Measurements from ENCODE around the gene WDR62. TPM values are rescaled to one million over a fixed set of nuclear protein-coding genes. Genes with fewer than 3 reads are reported as not detected.
"Not testable (repeated sequence)": the region's sequence is repeated elsewhere in the genome, so short reads cannot be mapped to it uniquely, and the experiment has no call there.

Gene WDR62
- total RNA-seq, 2 donors from 2014 or later, result 23.5 to 34.4 TPM

GRCh38 chr19:36064826-36065225 is 10.1 kb downstream of the WDR62 start:
- no peak overlapping the region for H3K9ac ChIP-seq (ENCODE audit: extremely low read depth, low read length, poor library complexity, severe bottlenecking)
- H3K4me3 ChIP-seq (ENCODE audit: low read length), result no peak overlapping the region
- no peak for DNase-seq
- Mint-ChIP-seq H3K36me3 (ENCODE audit: low read depth) (peaks cover 63% of the 10 kb centered on the region), H3K4me3 (no peak overlapping the region), H3K4me1 (no peaks in the 10 kb centered on the region), H3K27ac (peak overlapping the region; percentile 6), H3K9me3 (peaks cover 7% of the 10 kb centered on the region), H3K27me3 (ENCODE audit: insufficient read depth) (no peaks in the 10 kb centered on the region)
- H3K27ac ChIP-seq (ENCODE audit: low read depth, low read length), result no peak overlapping the region
- TF ChIP-seq CTCF (conservative IDR thresholded peaks at IDR 0.05), result no peak
- peaks cover 56% of the 10 kb centered on the region for H3K36me3 ChIP-seq (ENCODE audit: control insufficient read depth, insufficient read depth, low read length)
- no peaks in the 10 kb centered on the region for H3K9me3 ChIP-seq (ENCODE audit: control insufficient read depth, low read length)
- H3K27me3 ChIP-seq (ENCODE audit: control insufficient read depth, insufficient read depth, low read length, poor library complexity, severe bottlenecking), result no peaks in the 10 kb centered on the region
- WGBS, 2 experiments (ENCODE audit: insufficient coverage in 1 of 2, insufficient read length in 1 of 2), result 93 to 94% methylated on average over 4 to 8 of the region's 8 CpGs
- H3K4me1 ChIP-seq (ENCODE audit: control insufficient read depth, insufficient read depth, low read length), result no peaks in the 10 kb centered on the region

DNA sequence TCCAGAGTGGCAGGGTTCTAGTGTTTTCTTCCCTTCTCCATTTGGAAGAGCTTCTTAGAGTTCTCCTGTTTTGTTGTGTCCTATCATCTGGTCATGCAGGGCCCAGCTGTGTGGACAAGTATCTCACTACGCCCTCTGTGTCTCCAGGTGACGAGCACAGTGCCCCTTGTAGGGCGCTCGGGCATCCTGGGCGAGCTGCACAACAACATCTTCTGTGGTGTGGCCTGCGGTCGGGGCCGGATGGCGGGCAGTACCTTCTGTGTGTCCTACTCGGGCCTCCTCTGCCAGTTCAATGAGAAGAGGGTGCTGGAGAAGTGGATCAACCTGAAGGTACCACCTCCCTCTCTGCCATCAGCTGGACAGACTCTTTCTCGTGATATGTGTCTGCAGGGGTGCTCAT is 13.0 kb downstream of the WDR62 start:
- H3K4me1 Mint-ChIP-seq, result no peaks in the 10 kb centered on the region
- peaks cover 12% of the 10 kb centered on the region for H3K9me3 Mint-ChIP-seq
- Histone ChIP-seq H3K9ac (ENCODE audit: extremely low read depth, low read length, poor library complexity, severe bottlenecking) (no peak overlapping the region), H3K4me1 (ENCODE audit: control insufficient read depth, insufficient read depth, low read length) (no peaks in the 10 kb centered on the region), H3K27me3 (ENCODE audit: control insufficient read depth, insufficient read depth, low read length, poor library complexity, severe bottlenecking) (no peaks in the 10 kb centered on the region), H3K36me3 (ENCODE audit: control insufficient read depth, insufficient read depth, low read length) (peaks cover 60% of the 10 kb centered on the region), H3K27ac (ENCODE audit: low read depth, low read length) (no peak overlapping the region), H3K9me3 (ENCODE audit: control insufficient read depth, low read length) (no peaks in the 10 kb centered on the region), H3K4me3 (ENCODE audit: low read length) (no peak overlapping the region)
- peaks cover 70% of the 10 kb centered on the region for H3K36me3 Mint-ChIP-seq (ENCODE audit: low read depth)
- no peak for DNase-seq
- WGBS, 2 experiments (ENCODE audit: insufficient coverage in 1 of 2, insufficient read length in 1 of 2), result 87 to 94% methylated on average over 9 to 11 of the region's 11 CpGs
- no peak for TF ChIP-seq CTCF (conservative IDR thresholded peaks at IDR 0.05)
- H3K27me3 Mint-ChIP-seq (ENCODE audit: insufficient read depth), result no peaks in the 10 kb centered on the region
- H3K4me3 Mint-ChIP-seq, result no peak overlapping the region
- H3K27ac Mint-ChIP-seq, result no peak overlapping the region

GRCh38 chr19:36068810-36069499 is 14.3 kb downstream of the WDR62 start:
- H3K9me3 Mint-ChIP-seq, result peaks cover 12% of the 10 kb centered on the region
- not testable (repeated sequence) for H3K9me3 ChIP-seq (ENCODE audit: control insufficient read depth, low read length); H3K27ac Mint-ChIP-seq; H3K4me3 ChIP-seq (ENCODE audit: low read length); H3K9ac ChIP-seq (ENCODE audit: extremely low read depth, low read length, poor library complexity, severe bottlenecking); H3K27ac ChIP-seq (ENCODE audit: low read depth, low read length); H3K4me1 ChIP-seq (ENCODE audit: control insufficient read depth, insufficient read depth, low read length); H3K4me1 Mint-ChIP-seq; H3K27me3 Mint-ChIP-seq (ENCODE audit: insufficient read depth); DNase-seq; H3K27me3 ChIP-seq (ENCODE audit: control insufficient read depth, insufficient read depth, low read length, poor library complexity, severe bottlenecking); H3K4me3 Mint-ChIP-seq
- H3K36me3 ChIP-seq (ENCODE audit: control insufficient read depth, insufficient read depth, low read length), result peaks cover 62% of the 10 kb centered on the region
- peaks cover 66% of the 10 kb centered on the region for H3K36me3 Mint-ChIP-seq (ENCODE audit: low read depth)
- WGBS, 2 experiments (ENCODE audit: insufficient coverage in 1 of 2, insufficient read length in 1 of 2), result 97% methylated on average over 46 of the region's 57 CpGs; no CpG with 5 or more reads in 1 of the 2 experiments
